ENCODE data around the gene PSME3IP1. TPM values are rescaled to one million over a fixed set of nuclear protein-coding genes. Genes with fewer than 3 reads are reported as not detected.

The PSME3IP1 gene
- total and polyA plus RNA-seq, 9 of the 15 experiments (the other 6 are each of a cell fraction or from before 2014, with no cell fraction given): 63.8 to 187 (median 142) TPM

DNA sequence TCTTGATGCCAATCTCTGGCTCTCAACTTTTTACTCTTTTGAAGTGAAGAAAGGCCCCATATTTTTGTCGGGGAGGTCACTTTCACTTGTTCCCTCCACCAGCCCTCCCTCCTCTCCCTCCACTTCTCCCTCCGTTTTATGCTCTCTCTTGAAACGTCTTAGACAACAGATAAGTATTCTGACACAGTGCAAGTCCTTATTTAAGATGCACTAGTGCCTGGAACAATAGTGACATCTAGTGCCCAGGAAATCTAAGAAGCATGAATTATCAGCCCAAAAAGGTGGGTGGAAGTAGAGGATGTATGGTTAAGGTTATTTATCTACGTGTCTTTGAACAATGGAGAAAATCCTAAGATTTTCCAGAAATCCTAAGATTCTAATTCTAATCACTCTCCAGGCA is 17.9 kb downstream of the PSME3IP1 start:
- H3K27me3 ChIP-seq (ENCODE audit: control insufficient read depth in 2 of 2, insufficient read depth in 2 of 2, low read length in 2 of 2): no peaks in the 10 kb centered on the region
- H3K9me1 ChIP-seq (ENCODE audit: control insufficient read depth, insufficient read depth, low read length): no peaks in the 10 kb centered on the region
- 28% methylated on average over 4 of the region's 4 CpGs for WGBS (ENCODE audit: insufficient coverage, low coverage, missing lambda C conversion rate)
- ChIA-PET CTCF (ENCODE audit: low intra/inter-chr PET ratio) (interaction anchor here (0.6 to 2.7 kb wide), 7 partner anchors 53 to 300 kb away, joined by 3 to 34 read pairs (median 4); partner anchors contain the start of gene CPNE2), POLR2A (interaction anchor here (0.7 kb wide), 1 partner anchor 193 kb away, joined by 3 read pairs; no protein-coding TSS in a partner anchor)
- no peak overlapping the region for H3K9ac ChIP-seq (ENCODE audit: insufficient read depth in 1 of 2, low read depth in 2 of 2, low read length in 2 of 2)
- H4K20me1 ChIP-seq (replicated peaks; ENCODE audit: control insufficient read depth, insufficient read depth, low read length): no peaks in the 10 kb centered on the region
- peak; percentile 58 for FAIRE-seq
- intact Hi-C loops (cut with micrococcal nuclease): loop anchor here (1.0 kb wide), 2 partner anchors 84 to 204 kb away; no protein-coding TSS in a partner anchor
- H2AFZ ChIP-seq (ENCODE audit: low read depth, low read length): no peak overlapping the region
- H3K4me2 ChIP-seq (ENCODE audit: insufficient read depth, low read length): no peak overlapping the region
- no peak overlapping the region for H3K4me3 ChIP-seq
- H3K9me3 ChIP-seq (replicated peaks; ENCODE audit: control insufficient read depth, insufficient read depth, low read depth, low read length): no peaks in the 10 kb centered on the region
- peaks cover 90% of the 10 kb centered on the region for H3K36me3 ChIP-seq (ENCODE audit: control insufficient read depth, insufficient read depth, low read length)
- BruUV-seq (replicated peaks): no TSS peak
- peak; percentile 70 to 81 for TF ChIP-seq RAD21 (CRISPR knock-in tag; conservative IDR thresholded peaks at IDR 0.05 in 1 of 2, IDR thresholded peaks at IDR 0.05 in 1 of 2)
- TF ChIP-seq SNRNP70 (optimal IDR thresholded peaks at IDR 0.05; ENCODE audit: low read depth, low read length): no peak
- TF ChIP-seq SMC3 (conservative IDR thresholded peaks at IDR 0.05; ENCODE audit: insufficient read depth, low read depth, low read length): peak; percentile 56
- TF ChIP-seq, protein P1, sequence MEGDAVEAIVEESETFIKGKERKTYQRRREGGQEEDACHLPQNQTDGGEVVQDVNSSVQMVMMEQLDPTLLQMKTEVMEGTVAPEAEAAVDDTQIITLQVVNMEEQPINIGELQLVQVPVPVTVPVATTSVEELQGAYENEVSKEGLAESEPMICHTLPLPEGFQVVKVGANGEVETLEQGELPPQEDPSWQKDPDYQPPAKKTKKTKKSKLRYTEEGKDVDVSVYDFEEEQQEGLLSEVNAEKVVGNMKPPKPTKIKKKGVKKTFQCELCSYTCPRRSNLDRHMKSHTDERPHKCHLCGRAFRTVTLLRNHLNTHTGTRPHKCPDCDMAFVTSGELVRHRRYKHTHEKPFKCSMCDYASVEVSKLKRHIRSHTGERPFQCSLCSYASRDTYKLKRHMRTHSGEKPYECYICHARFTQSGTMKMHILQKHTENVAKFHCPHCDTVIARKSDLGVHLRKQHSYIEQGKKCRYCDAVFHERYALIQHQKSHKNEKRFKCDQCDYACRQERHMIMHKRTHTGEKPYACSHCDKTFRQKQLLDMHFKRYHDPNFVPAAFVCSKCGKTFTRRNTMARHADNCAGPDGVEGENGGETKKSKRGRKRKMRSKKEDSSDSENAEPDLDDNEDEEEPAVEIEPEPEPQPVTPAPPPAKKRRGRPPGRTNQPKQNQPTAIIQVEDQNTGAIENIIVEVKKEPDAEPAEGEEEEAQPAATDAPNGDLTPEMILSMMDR (IDR thresholded peaks at IDR 0.05 in 2 of 3, conservative IDR thresholded peaks at IDR 0.05 in 1 of 3; ENCODE audit: insufficient read depth in 2 of 3, low read depth in 1 of 3, low read length in 3 of 3): peak; percentile 55 to 79 (median 65)
- 0 out of 2 replicates have a peak, but pooled peaks have one; percentile 13 for TF ChIP-seq KLF16 (IDR thresholded peaks at IDR 0.05)
- TF ChIP-seq, protein P2, sequence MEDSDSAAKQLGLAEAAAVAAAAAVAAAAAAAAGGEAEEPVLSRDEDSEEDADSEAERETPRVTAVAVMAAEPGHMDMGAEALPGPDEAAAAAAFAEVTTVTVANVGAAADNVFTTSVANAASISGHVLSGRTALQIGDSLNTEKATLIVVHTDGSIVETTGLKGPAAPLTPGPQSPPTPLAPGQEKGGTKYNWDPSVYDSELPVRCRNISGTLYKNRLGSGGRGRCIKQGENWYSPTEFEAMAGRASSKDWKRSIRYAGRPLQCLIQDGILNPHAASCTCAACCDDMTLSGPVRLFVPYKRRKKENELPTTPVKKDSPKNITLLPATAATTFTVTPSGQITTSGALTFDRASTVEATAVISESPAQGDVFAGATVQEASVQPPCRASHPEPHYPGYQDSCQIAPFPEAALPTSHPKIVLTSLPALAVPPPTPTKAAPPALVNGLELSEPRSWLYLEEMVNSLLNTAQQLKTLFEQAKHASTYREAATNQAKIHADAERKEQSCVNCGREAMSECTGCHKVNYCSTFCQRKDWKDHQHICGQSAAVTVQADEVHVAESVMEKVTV (CRISPR knock-in tag; IDR thresholded peaks at IDR 0.05): peak; percentile 68
- TF ChIP-seq, protein P3, sequence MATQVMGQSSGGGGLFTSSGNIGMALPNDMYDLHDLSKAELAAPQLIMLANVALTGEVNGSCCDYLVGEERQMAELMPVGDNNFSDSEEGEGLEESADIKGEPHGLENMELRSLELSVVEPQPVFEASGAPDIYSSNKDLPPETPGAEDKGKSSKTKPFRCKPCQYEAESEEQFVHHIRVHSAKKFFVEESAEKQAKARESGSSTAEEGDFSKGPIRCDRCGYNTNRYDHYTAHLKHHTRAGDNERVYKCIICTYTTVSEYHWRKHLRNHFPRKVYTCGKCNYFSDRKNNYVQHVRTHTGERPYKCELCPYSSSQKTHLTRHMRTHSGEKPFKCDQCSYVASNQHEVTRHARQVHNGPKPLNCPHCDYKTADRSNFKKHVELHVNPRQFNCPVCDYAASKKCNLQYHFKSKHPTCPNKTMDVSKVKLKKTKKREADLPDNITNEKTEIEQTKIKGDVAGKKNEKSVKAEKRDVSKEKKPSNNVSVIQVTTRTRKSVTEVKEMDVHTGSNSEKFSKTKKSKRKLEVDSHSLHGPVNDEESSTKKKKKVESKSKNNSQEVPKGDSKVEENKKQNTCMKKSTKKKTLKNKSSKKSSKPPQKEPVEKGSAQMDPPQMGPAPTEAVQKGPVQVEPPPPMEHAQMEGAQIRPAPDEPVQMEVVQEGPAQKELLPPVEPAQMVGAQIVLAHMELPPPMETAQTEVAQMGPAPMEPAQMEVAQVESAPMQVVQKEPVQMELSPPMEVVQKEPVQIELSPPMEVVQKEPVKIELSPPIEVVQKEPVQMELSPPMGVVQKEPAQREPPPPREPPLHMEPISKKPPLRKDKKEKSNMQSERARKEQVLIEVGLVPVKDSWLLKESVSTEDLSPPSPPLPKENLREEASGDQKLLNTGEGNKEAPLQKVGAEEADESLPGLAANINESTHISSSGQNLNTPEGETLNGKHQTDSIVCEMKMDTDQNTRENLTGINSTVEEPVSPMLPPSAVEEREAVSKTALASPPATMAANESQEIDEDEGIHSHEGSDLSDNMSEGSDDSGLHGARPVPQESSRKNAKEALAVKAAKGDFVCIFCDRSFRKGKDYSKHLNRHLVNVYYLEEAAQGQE (IDR thresholded peaks at IDR 0.05; ENCODE audit: borderline replicate concordance): peak; percentile 72; the same call in 1 of the 2 replicates
- TF ChIP-seq, protein P3 (CRISPR knock-in tag; IDR thresholded peaks at IDR 0.05; ENCODE audit: low read depth): no peak
- TF ChIP-seq POLR3G (IDR thresholded peaks at IDR 0.05; ENCODE audit: extremely low read depth, insufficient read length, insufficient replicate concordance): no peak
- no peaks in the 10 kb centered on the region for H3K79me2 ChIP-seq (ENCODE audit: control insufficient read depth, insufficient read depth, low read length)
- in situ Hi-C loops (cut with MboI): loop anchor here (5.0 kb wide), 1 partner anchor 81 kb away; no protein-coding TSS in a partner anchor
- DNase-seq (ENCODE audit: extremely low read depth in 1 of 4, low spot score in 3 of 4): peak in 2 of 4 experiments; percentile 49 to 67
- ATAC-seq: peak; percentile 88
- no peak overlapping the region for H3K27ac ChIP-seq (ENCODE audit: extremely low read depth, low read depth, low read length)
- H3K4me1 ChIP-seq (replicated peaks in 1 of 2; ENCODE audit: control insufficient read depth in 2 of 2, insufficient read depth in 2 of 2, low read length in 2 of 2): no peaks in the 10 kb centered on the region

All from K562 (cell line).